GM06990 (cell line): ENCODE measurements around the gene PTMS.

Experiments
- DNase-seq: peaks from one replicate; pipeline ENCODE4 v3.0.0-alpha.2; 2011; ENCODE audit not compliant: insufficient read length; ENCODE audit errors: extremely low read depth
- H3K27me3 ChIP-seq: replicated peaks from 2 replicates; pipeline ENCODE4 v1.6.0; 2011; ENCODE audit warnings: low read length; ENCODE audit not compliant: control insufficient read depth, insufficient read depth
- H3K36me3 ChIP-seq: 2 replicates; pipeline ENCODE4 v1.5.1; 2011; ENCODE audit warnings: low read length; ENCODE audit not compliant: control insufficient read depth, insufficient read depth
- H3K4me3 ChIP-seq: replicated peaks from 2 replicates; pipeline ENCODE4 v1.5.1; 2011; ENCODE audit warnings: low read depth, mild to moderate bottlenecking, control low read depth, low read length
- TF ChIP-seq, protein P1 (sequence below): IDR thresholded peaks from 2 replicates; pipeline ENCODE4 v1.5.1; 2011; ENCODE audit warnings: low read length, control low read depth, mild to moderate bottlenecking, inconsistent platforms; ENCODE audit not compliant: insufficient read depth, poor library complexity, severe bottlenecking

Gene PTMS

DNA sequence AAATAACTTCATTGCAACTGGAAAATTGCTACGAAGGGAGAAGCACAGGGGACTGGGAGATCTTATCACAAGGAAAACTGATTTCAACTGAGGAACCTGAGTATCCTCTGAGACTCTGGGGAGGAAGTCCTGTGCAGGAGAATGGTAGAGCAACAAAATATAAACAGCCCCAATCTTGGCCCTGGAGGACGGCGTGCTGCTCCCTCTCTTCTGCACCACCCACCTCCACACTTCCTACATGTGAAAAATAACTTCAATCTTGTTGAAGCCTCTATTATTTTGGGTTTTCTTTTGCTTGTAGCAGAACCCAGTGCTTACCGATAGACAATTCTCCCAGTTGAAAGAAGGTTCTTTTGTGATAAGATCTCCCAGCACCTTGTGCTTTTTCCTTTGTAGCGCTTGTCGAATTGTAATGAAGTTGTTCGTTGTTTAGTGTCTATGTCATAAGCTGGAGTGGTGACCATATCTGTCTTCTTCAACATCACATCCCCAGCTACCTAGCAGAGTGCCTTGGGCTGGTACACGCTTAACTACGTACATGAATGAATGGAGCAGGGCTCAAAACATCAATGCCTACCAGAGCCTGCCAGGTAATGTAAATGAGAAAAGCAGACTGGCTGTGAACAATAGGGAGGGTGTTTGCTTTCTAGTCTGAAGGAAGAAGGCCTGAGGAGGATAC lies 20.4 kb downstream of the PTMS start:
- Histone ChIP-seq H3K4me3 (no peak overlapping the region), H3K36me3 (no peaks in the 10 kb centered on the region), H3K27me3 (no peaks in the 10 kb centered on the region)
- TF ChIP-seq, protein P1, sequence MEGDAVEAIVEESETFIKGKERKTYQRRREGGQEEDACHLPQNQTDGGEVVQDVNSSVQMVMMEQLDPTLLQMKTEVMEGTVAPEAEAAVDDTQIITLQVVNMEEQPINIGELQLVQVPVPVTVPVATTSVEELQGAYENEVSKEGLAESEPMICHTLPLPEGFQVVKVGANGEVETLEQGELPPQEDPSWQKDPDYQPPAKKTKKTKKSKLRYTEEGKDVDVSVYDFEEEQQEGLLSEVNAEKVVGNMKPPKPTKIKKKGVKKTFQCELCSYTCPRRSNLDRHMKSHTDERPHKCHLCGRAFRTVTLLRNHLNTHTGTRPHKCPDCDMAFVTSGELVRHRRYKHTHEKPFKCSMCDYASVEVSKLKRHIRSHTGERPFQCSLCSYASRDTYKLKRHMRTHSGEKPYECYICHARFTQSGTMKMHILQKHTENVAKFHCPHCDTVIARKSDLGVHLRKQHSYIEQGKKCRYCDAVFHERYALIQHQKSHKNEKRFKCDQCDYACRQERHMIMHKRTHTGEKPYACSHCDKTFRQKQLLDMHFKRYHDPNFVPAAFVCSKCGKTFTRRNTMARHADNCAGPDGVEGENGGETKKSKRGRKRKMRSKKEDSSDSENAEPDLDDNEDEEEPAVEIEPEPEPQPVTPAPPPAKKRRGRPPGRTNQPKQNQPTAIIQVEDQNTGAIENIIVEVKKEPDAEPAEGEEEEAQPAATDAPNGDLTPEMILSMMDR, result no peak
- no peak for DNase-seq

DNA sequence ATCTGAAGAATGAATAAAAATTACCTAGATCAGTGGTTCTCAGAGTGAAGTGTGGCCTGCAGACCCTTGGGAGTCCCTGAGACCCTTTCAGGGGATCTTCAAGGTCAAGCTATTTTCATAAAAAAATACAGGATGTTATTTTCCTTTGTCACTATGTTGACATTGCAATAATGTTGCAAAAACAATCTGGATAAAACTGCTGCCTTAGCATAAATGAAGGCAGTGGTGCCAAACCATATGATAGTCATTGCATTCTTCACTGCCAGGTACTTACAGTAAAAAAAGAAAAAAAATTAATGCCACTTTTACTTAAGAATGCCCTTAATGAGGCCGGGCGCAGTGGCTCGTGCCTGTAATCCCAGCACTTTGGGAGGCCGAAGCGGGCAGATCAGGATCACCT lies 21.1 kb downstream of the PTMS start:
- no peak for DNase-seq
- TF ChIP-seq, protein P1, result no peak
- H3K36me3 ChIP-seq, result no peaks in the 10 kb centered on the region
- no peaks in the 10 kb centered on the region for H3K27me3 ChIP-seq
- no peak overlapping the region for H3K4me3 ChIP-seq

- DNase-seq, result no peak
- H3K4me3 ChIP-seq, result no peak within 1 kb of the TSS
Measured at GRCh38 chr12:6788972-6789924, 23.1 kb downstream of the PTMS start, which contains the start of gene CD4. Gene CD4, plus strand, starts transcription at chr12:6789528. Its CDS starts 10,611 bp downstream, at chr12:6800139.

DNA sequence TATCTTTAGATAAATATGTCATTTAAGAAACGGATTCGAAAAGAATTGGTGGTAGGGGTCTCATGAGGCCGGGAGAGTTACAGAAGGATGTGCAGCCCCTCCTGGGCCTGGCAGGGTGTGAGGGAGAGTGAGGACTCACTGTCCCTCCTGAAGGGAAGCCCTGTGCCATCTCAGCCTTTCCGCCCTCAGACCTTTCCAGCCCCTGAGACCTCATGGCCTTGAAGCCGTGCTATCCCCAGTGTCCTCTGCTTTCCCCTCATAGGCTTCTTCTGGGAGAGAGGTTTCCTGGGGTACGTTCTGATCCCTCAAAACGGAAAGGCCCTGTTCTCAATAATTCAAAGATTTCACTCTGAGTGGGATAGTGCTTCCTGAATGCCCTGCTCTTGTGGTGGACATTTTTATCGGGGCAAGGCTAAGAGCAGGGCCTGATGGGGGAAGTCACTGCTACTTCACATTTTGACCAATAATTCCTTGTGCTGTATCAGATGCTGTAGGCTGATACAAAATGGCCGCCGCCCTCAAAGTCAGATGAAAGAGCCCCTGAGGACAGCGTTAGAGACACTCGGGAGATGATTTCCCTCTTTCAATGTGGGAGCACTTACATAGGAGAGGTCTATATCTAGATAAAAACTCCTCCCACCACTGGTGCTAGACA lies 24.5 kb downstream of the PTMS start:
- no peak for DNase-seq
- TF ChIP-seq, protein P1, result no peak
- Histone ChIP-seq H3K4me3 (no peak overlapping the region), H3K36me3 (no peaks in the 10 kb centered on the region), H3K27me3 (no peaks in the 10 kb centered on the region)

More at GRCh38 chr12:6788972-6789924, 23.1 kb downstream of the PTMS start, which contains the start of gene CD4:
- no peaks in the 10 kb centered on the region for H3K27me3 ChIP-seq
- TF ChIP-seq, protein P1, result no peak
- no peaks in the 10 kb centered on the region for H3K36me3 ChIP-seq

DNA sequence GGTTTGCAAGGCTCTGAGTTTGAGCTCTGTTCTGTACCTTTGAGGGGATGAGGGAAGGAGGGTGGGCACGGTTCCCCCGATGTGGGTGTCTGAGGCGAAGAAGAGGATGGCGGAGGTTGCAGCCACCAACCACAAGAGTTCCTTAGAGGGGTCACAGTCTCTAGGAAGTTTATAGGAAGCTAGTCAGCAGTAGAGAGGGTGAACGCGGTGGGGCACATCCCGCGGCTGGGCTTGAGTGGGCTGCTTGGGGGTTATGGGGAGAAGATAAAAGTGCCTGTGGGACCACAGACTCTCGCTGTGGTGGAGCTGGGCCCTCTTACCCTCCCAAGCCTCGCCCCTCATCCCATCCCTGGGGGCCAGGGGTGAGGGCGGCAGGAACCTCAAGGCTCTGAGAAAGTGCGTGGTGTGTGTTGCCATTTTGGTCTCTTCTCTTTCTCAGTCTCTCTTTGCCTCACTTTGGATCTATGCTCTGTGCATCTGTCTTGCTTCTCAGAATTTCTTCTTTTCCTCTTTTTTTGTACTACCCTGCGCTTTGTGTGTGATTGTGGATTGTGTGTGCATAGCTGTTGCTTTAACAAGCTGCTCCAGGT lies 25.9 kb downstream of the PTMS start:
- TF ChIP-seq, protein P1, result no peak
- DNase-seq, result no peak
- H3K4me3 ChIP-seq, result no peak overlapping the region
- H3K27me3 ChIP-seq, result no peaks in the 10 kb centered on the region
- no peaks in the 10 kb centered on the region for H3K36me3 ChIP-seq
